K562 (cell line): ENCODE data around the gene B3GLCT. TPM values are rescaled to one million over a fixed set of nuclear protein-coding genes. Genes with fewer than 3 reads are reported as not detected.

Experiments used
- CBFA2T2 ChIP-seq: fragments of 450-650 bp; conservative IDR thresholded peaks from 2 replicates; pipeline ENCODE4 v1.6.1; 2017; ENCODE audit warnings: mild to moderate bottlenecking
- JUN ChIP-seq, 2 experiments: sonication (generic) in 1 of 2; formaldehyde crosslinking in 1 of 2; IDR thresholded peaks; 2 replicates each; pipeline versions ENCODE4 v1.6.1 to v1.8.0; 2012 to 2022; ENCODE audit warnings: borderline replicate concordance in 2 of 2, mild to moderate bottlenecking in 2 of 2, improper control_type of control experiment in 1 of 2, low read depth in 1 of 2, low read length in 1 of 2, missing genetic modification reagents in 1 of 2
- MGA ChIP-seq: fragments of 450-650 bp; IDR thresholded peaks from 2 replicates; pipeline ENCODE4 v1.6.1; 2016; ENCODE audit warnings: mild to moderate bottlenecking, moderate library complexity
- ZFX ChIP-seq: sonication (generic); formaldehyde crosslinking; IDR thresholded peaks from 2 replicates; pipeline ENCODE4 v1.8.0; 2022; ENCODE audit warnings: mild to moderate bottlenecking, missing genetic modification reagents, moderate library complexity
- ZKSCAN1 ChIP-seq: fragments of 150-350 bp; IDR thresholded peaks from 2 replicates; pipeline ENCODE4 v1.6.1; 2016; ENCODE audit warnings: low read depth, low read length
- ZNF197 ChIP-seq: fragments of 200-800 bp; sonication (Bioruptor generic); IDR thresholded peaks from 2 replicates; pipeline ENCODE4 v1.6.1; 2016; ENCODE audit warnings: low read depth, missing genetic modification characterization, missing compliant biosample characterization
- polyA plus RNA-seq, 8 experiments: library from polyadenylated mRNA; depleted of rRNA in 4 of 8; stranded (reverse) in 5 of 8; unstranded in 3 of 8; fragments of >200 nt; fragmentation: Nextera tagmentation in 2 of 8; fragmentation: Illumina TruSeq in 1 of 8; extraction: Ambion mirVana in 2 of 8; extraction: Trizol in 1 of 8; gene quantifications; 2 replicates each; pipeline versions ENCODE4 v1.2.1 to v1.2.3, GENCODE V29; 2011 to 2014; ENCODE audit warnings: inconsistent platforms in 1 of 8, missing spikeins in 1 of 8
- total RNA-seq, 7 experiments: library from RNA; depleted of rRNA in 6 of 7; stranded (reverse); fragments of >200 nt in 6 of 7; fragmentation: Illumina TruSeq in 2 of 7; extraction: Trizol in 2 of 7; gene quantifications; 2 replicates each; pipeline versions ENCODE4 v1.2.1 to v1.2.3, GENCODE V29; 2011 to 2021; ENCODE audit warnings: low replicate concordance in 1 of 7
- TF ChIP-seq, protein P1 (sequence below): fragments of 450-650 bp; conservative IDR thresholded peaks from 2 replicates; pipeline ENCODE4 v1.6.1; 2016; ENCODE audit warnings: missing genetic modification characterization, low read depth, mild to moderate bottlenecking, control low read depth, missing compliant biosample characterization

The B3GLCT gene
- total and polyA plus RNA-seq, 9 of the 15 experiments (the other 6 are each of a cell fraction or from before 2014, with no cell fraction given) = 1.1 to 5.1 (median 2.9) TPM

GRCh38 chr13:31274390-31274789, 74.6 kb downstream of the B3GLCT start (continued):
- TF ChIP-seq MGA = no peak
- no peak for TF ChIP-seq ZFX
- TF ChIP-seq CBFA2T2 = no peak
- TF ChIP-seq JUN (IDR thresholded peaks at IDR 0.05; ENCODE audit: borderline replicate concordance, low read depth, low read length) = no peak
- TF ChIP-seq JUN (CRISPR knock-in tag; IDR thresholded peaks at IDR 0.05; ENCODE audit: borderline replicate concordance) = no peak
- TF ChIP-seq, protein P1, sequence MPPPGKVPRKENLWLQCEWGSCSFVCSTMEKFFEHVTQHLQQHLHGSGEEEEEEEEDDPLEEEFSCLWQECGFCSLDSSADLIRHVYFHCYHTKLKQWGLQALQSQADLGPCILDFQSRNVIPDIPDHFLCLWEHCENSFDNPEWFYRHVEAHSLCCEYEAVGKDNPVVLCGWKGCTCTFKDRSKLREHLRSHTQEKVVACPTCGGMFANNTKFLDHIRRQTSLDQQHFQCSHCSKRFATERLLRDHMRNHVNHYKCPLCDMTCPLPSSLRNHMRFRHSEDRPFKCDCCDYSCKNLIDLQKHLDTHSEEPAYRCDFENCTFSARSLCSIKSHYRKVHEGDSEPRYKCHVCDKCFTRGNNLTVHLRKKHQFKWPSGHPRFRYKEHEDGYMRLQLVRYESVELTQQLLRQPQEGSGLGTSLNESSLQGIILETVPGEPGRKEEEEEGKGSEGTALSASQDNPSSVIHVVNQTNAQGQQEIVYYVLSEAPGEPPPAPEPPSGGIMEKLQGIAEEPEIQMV (tag) = no peak
- no peak for TF ChIP-seq ZKSCAN1
- TF ChIP-seq ZNF197 (CRISPR knock-in tag) = no peak
- TF ChIP-seq, all 486 proteins: peak for 0
